GM20000 (cell line): ENCODE data around the gene NOXRED1.

ENCODE experiments used
- DNase-seq: peaks from one replicate; pipeline ENCODE4 v3.0.0; 2012; ENCODE audit warnings: low spot score
- CTCF ChIP-seq: IDR thresholded peaks from 2 replicates; pipeline ENCODE4 v1.5.1; 2012; ENCODE audit warnings: mild to moderate bottlenecking, control low read depth; ENCODE audit errors: extremely low read depth, missing control alignments

The NOXRED1 gene

GRCh38 chr14:77406718-77407117, 16.6 kb downstream of the NOXRED1 start:
- DNase-seq, result no peak
- no peak for TF ChIP-seq CTCF

- no peak for TF ChIP-seq CTCF
- DNase-seq, result no peak
Measured at GRCh38 chr14:77406086-77406485, 17.2 kb downstream of the NOXRED1 start.

- no peak for TF ChIP-seq CTCF
- no peak for DNase-seq
Measured at GRCh38 chr14:77403768-77404167, 19.6 kb downstream of the NOXRED1 start.

GRCh38 chr14:77400216-77400615, 23.1 kb downstream of the NOXRED1 start:
- DNase-seq, result no peak
- TF ChIP-seq CTCF, result no peak

- no peak for DNase-seq
- no peak for TF ChIP-seq CTCF
Measured at GRCh38 chr14:77390188-77390587, 33.1 kb downstream of the NOXRED1 start.

- DNase-seq, result no peak
- no peak for TF ChIP-seq CTCF
Measured at GRCh38 chr14:77378701-77379100, 44.6 kb downstream of the NOXRED1 start.

GRCh38 chr14:77377502-77377844, 45.9 kb downstream of the NOXRED1 start:
- no peak for DNase-seq
- TF ChIP-seq CTCF, result no peak
